Osteoblast (primary cell): ENCODE results near the gene DYRK2. TPM values are rescaled to one million over a fixed set of nuclear protein-coding genes. Genes with fewer than 3 reads are reported as not detected.

Experiments
- DNase-seq: peaks from one replicate; pipeline ENCODE4 v3.0.0; 2011; ENCODE audit warnings: low spot score, mixed read lengths; ENCODE audit not compliant: insufficient read length; ENCODE audit errors: missing footprints
- H2AFZ ChIP-seq: 2 replicates; pipeline ENCODE4 v1.6.0; 2011; ENCODE audit warnings: mild to moderate bottlenecking, low read length
- H3K27ac ChIP-seq: 2 replicates; pipeline ENCODE4 v1.5.1; 2011; ENCODE audit warnings: mild to moderate bottlenecking, low read depth, low read length, moderate library complexity
- H3K27me3 ChIP-seq: 2 replicates; pipeline ENCODE4 v1.6.0; 2012; ENCODE audit warnings: mild to moderate bottlenecking, control low read depth, inconsistent platforms, low read length, moderate library complexity; ENCODE audit not compliant: insufficient read depth
- H3K36me3 ChIP-seq: 2 replicates; pipeline ENCODE4 v1.5.1; 2011; ENCODE audit warnings: mild to moderate bottlenecking, low read length, control low read depth, moderate library complexity; ENCODE audit not compliant: insufficient read depth
- H3K4me1 ChIP-seq: 2 replicates; pipeline ENCODE4 v1.5.1; 2011; ENCODE audit warnings: mild to moderate bottlenecking, low read length, control low read depth, moderate library complexity; ENCODE audit not compliant: insufficient read depth
- H3K4me2 ChIP-seq: 2 replicates; pipeline ENCODE4 v1.6.0; 2011; ENCODE audit warnings: mild to moderate bottlenecking, low read length; ENCODE audit not compliant: insufficient read depth
- H3K4me3 ChIP-seq: fragments of 200-600 bp; sonication (generic); 3 replicates; pipeline ENCODE4 v1.5.1; 2012; ENCODE audit warnings: mild to moderate bottlenecking, low read length, inconsistent platforms; ENCODE audit not compliant: insufficient read depth
- H3K79me2 ChIP-seq: 2 replicates; pipeline ENCODE4 v1.6.0; 2012; ENCODE audit warnings: mild to moderate bottlenecking, low read length, control low read depth, inconsistent platforms; ENCODE audit not compliant: insufficient read depth
- H3K9me3 ChIP-seq: 2 replicates; pipeline ENCODE4 v1.5.1; 2011; ENCODE audit warnings: low read depth, low read length, control low read depth
- H4K20me1 ChIP-seq: 2 replicates; pipeline ENCODE4 v1.6.0; 2012; ENCODE audit warnings: mild to moderate bottlenecking, low read length, control low read depth; ENCODE audit not compliant: insufficient read depth
- CTCF ChIP-seq: IDR thresholded peaks from 2 replicates; pipeline ENCODE4 v1.5.1; 2011; ENCODE audit warnings: mild to moderate bottlenecking, low read depth, low read length, moderate library complexity; ENCODE audit errors: extremely low read depth
- total RNA-seq: library from RNA; depleted of rRNA; stranded (reverse); fragments of >200 nt; gene quantifications from 2 replicates; pipeline ENCODE4 v1.2.3, GENCODE V29; 2012

The DYRK2 gene
- total RNA-seq, 1 donor, result 43.4 TPM

DNA sequence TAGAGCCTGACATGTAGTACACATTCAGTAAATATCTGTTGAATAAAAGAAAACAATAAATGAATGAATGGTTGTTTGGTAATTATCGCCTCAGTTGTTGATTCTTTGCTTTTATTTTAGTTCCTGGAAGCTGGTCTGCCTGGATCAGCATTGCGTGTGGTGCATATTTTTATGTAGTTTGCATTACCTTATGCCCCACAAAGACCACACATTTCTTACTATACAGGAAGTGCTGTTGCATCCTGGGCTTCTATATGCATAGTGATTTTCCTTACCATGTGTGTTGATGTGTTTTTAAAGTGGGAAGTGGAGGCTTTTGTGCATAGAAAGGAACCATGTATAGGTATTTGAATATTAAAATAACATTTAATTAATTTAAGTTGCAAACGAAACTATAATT, 43.6 kb downstream of the DYRK2 start:
- Histone ChIP-seq H3K9me3 (no peaks in the 10 kb centered on the region), H2AFZ (no peak overlapping the region), H3K27me3 (no peaks in the 10 kb centered on the region), H3K4me2 (no peak overlapping the region), H4K20me1 (no peaks in the 10 kb centered on the region), H3K36me3 (no peaks in the 10 kb centered on the region), H3K4me1 (no peaks in the 10 kb centered on the region), H3K79me2 (no peaks in the 10 kb centered on the region), H3K27ac (no peak overlapping the region), H3K4me3 (no peak overlapping the region)
- no peak for TF ChIP-seq CTCF
- no peak for DNase-seq

DNA sequence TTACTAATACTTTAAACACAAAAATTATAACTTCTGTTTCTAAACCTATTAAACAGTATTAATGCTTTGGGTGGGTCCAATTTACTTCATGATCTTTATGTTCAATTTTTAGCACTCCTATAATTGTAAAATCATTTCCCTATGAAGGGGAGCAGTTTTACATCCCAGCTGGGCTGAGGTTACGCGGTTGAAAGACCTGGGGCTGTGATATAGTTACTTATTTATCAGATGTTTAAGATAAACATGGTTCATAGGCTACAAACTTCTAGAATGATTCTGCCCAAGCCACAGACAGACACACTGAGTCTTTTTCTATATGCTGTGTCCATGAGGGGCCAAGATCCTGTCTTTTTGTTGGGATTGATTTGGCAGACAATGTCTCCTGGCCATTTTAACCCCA, 44.4 kb downstream of the DYRK2 start:
- H3K36me3 ChIP-seq, result no peaks in the 10 kb centered on the region

GRCh38 chr12:67693894-67694293, 45.3 kb downstream of the DYRK2 start:
- Histone ChIP-seq H3K79me2 (no peaks in the 10 kb centered on the region), H3K4me1 (peaks cover 16% of the 10 kb centered on the region), H3K4me2 (no peak overlapping the region), H4K20me1 (no peaks in the 10 kb centered on the region), H2AFZ (no peak overlapping the region), H3K9me3 (no peaks in the 10 kb centered on the region), H3K36me3 (no peaks in the 10 kb centered on the region), H3K4me3 (no peak overlapping the region), H3K27me3 (no peaks in the 10 kb centered on the region), H3K27ac (no peak overlapping the region)
- DNase-seq, result no peak
- TF ChIP-seq CTCF, result no peak

More for the DNA sequence above, 44.4 kb downstream of the DYRK2 start:
- H3K4me1 ChIP-seq, result peaks cover 7% of the 10 kb centered on the region
- H3K27me3 ChIP-seq, result no peaks in the 10 kb centered on the region
- no peaks in the 10 kb centered on the region for H3K9me3 ChIP-seq
- H3K4me3 ChIP-seq, result no peak overlapping the region
- no peak overlapping the region for H3K27ac ChIP-seq
- H4K20me1 ChIP-seq, result no peaks in the 10 kb centered on the region
- H3K79me2 ChIP-seq, result no peaks in the 10 kb centered on the region
- no peak for TF ChIP-seq CTCF
- no peak overlapping the region for H3K4me2 ChIP-seq
- no peak overlapping the region for H2AFZ ChIP-seq
- no peak for DNase-seq

- Histone ChIP-seq H4K20me1 (no peaks in the 10 kb centered on the region), H3K36me3 (no peaks in the 10 kb centered on the region), H3K4me2 (no peak overlapping the region), H3K4me1 (peaks cover 21% of the 10 kb centered on the region), H3K27me3 (no peaks in the 10 kb centered on the region), H3K79me2 (no peaks in the 10 kb centered on the region), H3K9me3 (no peaks in the 10 kb centered on the region), H3K27ac (no peak overlapping the region), H2AFZ (no peak overlapping the region), H3K4me3 (no peak overlapping the region)
- TF ChIP-seq CTCF, result no peak
- DNase-seq, result no peak
These were observed 45.9 kb downstream of the DYRK2 start for GRCh38 chr12:67694306-67694900.
